GM12891 (cell line): ENCODE measurements around the gene PAPPA2.

Experiments
- PAX5 ChIP-seq: IDR thresholded peaks from 2 replicates; pipeline ENCODE4 v1.6.1; 2011; ENCODE audit warnings: low read length, moderate library complexity, mild to moderate bottlenecking; ENCODE audit not compliant: insufficient read depth, severe bottlenecking
- POLR2A ChIP-seq: IDR thresholded peaks from 2 replicates; pipeline ENCODE4 v1.6.1; 2011; ENCODE audit warnings: low read depth, low read length, control low read depth
- POLR2AphosphoS5 ChIP-seq: IDR thresholded peaks from 2 replicates; pipeline ENCODE4 v1.6.1; 2011; ENCODE audit warnings: low read depth, low read length, control low read depth
- POU2F2 ChIP-seq: IDR thresholded peaks from 2 replicates; pipeline ENCODE4 v1.6.1; 2011; ENCODE audit warnings: low read depth, mild to moderate bottlenecking, control low read depth, low read length, moderate library complexity
- SPI1 ChIP-seq: IDR thresholded peaks from 2 replicates; pipeline ENCODE4 v1.6.1; 2011; ENCODE audit warnings: low read depth, low read length, control low read depth
- TAF1 ChIP-seq: IDR thresholded peaks from 2 replicates; pipeline ENCODE4 v1.6.1; 2011; ENCODE audit warnings: low read depth, low read length, control low read depth

DNA sequence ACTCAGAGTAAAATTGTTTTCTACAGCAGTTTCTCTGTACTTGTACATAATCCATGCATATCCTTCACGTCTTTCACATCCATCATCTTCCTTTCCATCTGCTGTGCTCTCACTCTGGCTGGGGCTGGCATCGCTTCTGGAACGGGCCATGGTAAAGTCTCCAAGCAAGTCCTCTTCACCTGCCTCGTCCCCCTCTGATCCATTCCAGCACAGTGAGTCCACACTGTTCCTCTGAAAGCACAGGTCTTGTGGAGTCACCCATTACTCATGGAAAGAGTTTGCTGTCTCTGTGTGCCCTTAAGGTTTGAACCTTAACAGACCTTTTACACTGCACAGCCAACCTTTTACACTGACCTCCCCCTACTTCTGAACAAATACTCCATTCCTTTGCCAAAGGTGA, 387.9 kb downstream of the PAPPA2 start:
- TF ChIP-seq TAF1 (no peak), POLR2A (no peak), POLR2AphosphoS5 (no peak), PAX5 (no peak), POU2F2 (no peak), SPI1 (no peak)
